Activated CD4-positive, alpha-beta T cell treated with anti-CD3 and anti-CD28 coated beads, Interleukin-2, amount 10 ng/mL, durations not matched to agents 7 days and 5 days (primary cell): ENCODE data around the gene UBE2E2. TPM values are rescaled to one million over a fixed set of nuclear protein-coding genes. Genes with fewer than 3 reads are reported as not detected.

Experiments
- CTCF ChIA-PET: fragments of 350-600 bp; sonication (Branson Sonifier 250); formaldehyde crosslinking; loops from one replicate; lab custom pipeline; 2021; ENCODE audit warnings: antibody characterized with exemption; lab: Charles Lee
- POLR2A ChIA-PET: fragments of 350-600 bp; sonication (Branson Sonifier 250); formaldehyde crosslinking; loops from one replicate; lab custom pipeline; 2021; ENCODE audit warnings: antibody characterized with exemption; lab: Charles Lee
- DNase-seq: peaks from one replicate; pipeline ENCODE4 v3.0.0-alpha.2; 2020
- H3K27ac Mint-ChIP-seq: one replicate; pipeline ENCODE4 v1.8.0; 2021; ENCODE audit warnings: mild to moderate bottlenecking, moderate library complexity, mixed read lengths
- H3K27me3 Mint-ChIP-seq: one replicate; pipeline ENCODE4 v1.8.0; 2021; ENCODE audit warnings: mixed read lengths
- H3K36me3 Mint-ChIP-seq: one replicate; pipeline ENCODE4 v1.8.0; 2021; ENCODE audit warnings: low read depth, mixed read lengths
- H3K4me1 Mint-ChIP-seq: one replicate; pipeline ENCODE4 v1.8.0; 2021; ENCODE audit warnings: mixed read lengths
- H3K4me3 Mint-ChIP-seq: one replicate; pipeline ENCODE4 v1.8.0; 2021; ENCODE audit warnings: mild to moderate bottlenecking, moderate library complexity, mixed read lengths
- H3K9me3 Mint-ChIP-seq: one replicate; pipeline ENCODE4 v1.8.0; 2021; ENCODE audit warnings: mixed read lengths
- total RNA-seq, 2 experiments: library from RNA; stranded (reverse); gene quantifications; one replicate each; pipeline ENCODE4 v1.2.3, GENCODE V29; 2021

UBE2E2 gene
- total RNA-seq, 2 experiments from 2014 or later: 1.7 to 4.7 TPM

GRCh38 chr3:23202203-23202920, 765 bp upstream of the UBE2E2 start:
- Mint-ChIP-seq H3K4me3 (peak overlapping the region; percentile 70), H3K36me3 (no peaks in the 10 kb centered on the region), H3K4me1 (peaks cover 11% of the 10 kb centered on the region), H3K9me3 (no peaks in the 10 kb centered on the region), H3K27me3 (peaks cover 32% of the 10 kb centered on the region), H3K27ac (peak overlapping the region; percentile 38)
- DNase-seq: peak; percentile 44
- ChIA-PET CTCF (interaction anchor here (0.6 kb wide), 1 partner anchor 19 kb away, joined by 3 read pairs; no protein-coding TSS in a partner anchor), POLR2A (no interaction called here)

- Mint-ChIP-seq H3K4me1 (peaks cover 11% of the 10 kb centered on the region), H3K36me3 (no peaks in the 10 kb centered on the region), H3K27ac (peak overlapping the region; percentile 85), H3K4me3 (peak overlapping the region; percentile 87), H3K9me3 (no peaks in the 10 kb centered on the region), H3K27me3 (peaks cover 30% of the 10 kb centered on the region)
- ChIA-PET POLR2A (no interaction called here), CTCF (no interaction called here)
- peak; percentile 8 for DNase-seq
These were observed 692 bp downstream of the UBE2E2 start for GRCh38 chr3:23203708-23204330.

- Mint-ChIP-seq H3K4me3 (no peak overlapping the region), H3K9me3 (no peaks in the 10 kb centered on the region), H3K4me1 (peaks cover 11% of the 10 kb centered on the region), H3K27me3 (peaks cover 20% of the 10 kb centered on the region), H3K27ac (no peak overlapping the region), H3K36me3 (no peaks in the 10 kb centered on the region)
- no peak for DNase-seq
- POLR2A ChIA-PET: no interaction called here
- CTCF ChIA-PET: no interaction called here
These were observed 3.2 kb downstream of the UBE2E2 start for GRCh38 chr3:23206366-23206765.

- H3K36me3 Mint-ChIP-seq: no peaks in the 10 kb centered on the region
- H3K4me3 Mint-ChIP-seq: no peak overlapping the region
- no peaks in the 10 kb centered on the region for H3K9me3 Mint-ChIP-seq
- ChIA-PET POLR2A (no interaction called here), CTCF (no interaction called here)
- no peak for DNase-seq
- no peak overlapping the region for H3K27ac Mint-ChIP-seq
- peaks cover 6% of the 10 kb centered on the region for H3K27me3 Mint-ChIP-seq
- H3K4me1 Mint-ChIP-seq: peaks cover 5% of the 10 kb centered on the region
These were observed 6.0 kb downstream of the UBE2E2 start for GRCh38 chr3:23209103-23209502.

- ChIA-PET POLR2A (no interaction called here), CTCF (no interaction called here)
- no peaks in the 10 kb centered on the region for H3K9me3 Mint-ChIP-seq
- H3K4me1 Mint-ChIP-seq: peaks cover 1% of the 10 kb centered on the region
- DNase-seq: no peak
- H3K27me3 Mint-ChIP-seq: peaks cover 3% of the 10 kb centered on the region
- no peaks in the 10 kb centered on the region for H3K36me3 Mint-ChIP-seq
- H3K27ac Mint-ChIP-seq: no peak overlapping the region
- no peak overlapping the region for H3K4me3 Mint-ChIP-seq
These were observed 6.8 kb downstream of the UBE2E2 start for GRCh38 chr3:23209747-23210487.

GRCh38 chr3:23213813-23214212, 10.7 kb downstream of the UBE2E2 start:
- Mint-ChIP-seq H3K9me3 (no peaks in the 10 kb centered on the region), H3K36me3 (no peaks in the 10 kb centered on the region), H3K4me1 (no peaks in the 10 kb centered on the region), H3K27ac (no peak overlapping the region), H3K27me3 (no peaks in the 10 kb centered on the region), H3K4me3 (no peak overlapping the region)
- ChIA-PET CTCF (no interaction called here), POLR2A (no interaction called here)
- no peak for DNase-seq

GRCh38 chr3:23217872-23218554, 14.9 kb downstream of the UBE2E2 start:
- no peaks in the 10 kb centered on the region for H3K4me1 Mint-ChIP-seq
- CTCF ChIA-PET: no interaction called here
- no peak for DNase-seq
- no peaks in the 10 kb centered on the region for H3K27me3 Mint-ChIP-seq
- H3K27ac Mint-ChIP-seq: no peak overlapping the region
- POLR2A ChIA-PET: no interaction called here
- H3K9me3 Mint-ChIP-seq: no peaks in the 10 kb centered on the region
- H3K4me3 Mint-ChIP-seq: no peak overlapping the region
- H3K36me3 Mint-ChIP-seq: no peaks in the 10 kb centered on the region

GRCh38 chr3:23219117-23219516, 16.0 kb downstream of the UBE2E2 start:
- CTCF ChIA-PET: interaction anchor here (0.6 kb wide), 1 partner anchor 134 kb away, joined by 4 read pairs; no protein-coding TSS in a partner anchor
- Mint-ChIP-seq H3K4me1 (no peaks in the 10 kb centered on the region), H3K4me3 (no peak overlapping the region)

GRCh38 chr3:23219552-23219951, 16.4 kb downstream of the UBE2E2 start:
- H3K27me3 Mint-ChIP-seq: no peaks in the 10 kb centered on the region
- POLR2A ChIA-PET: no interaction called here

More at GRCh38 chr3:23219117-23219516, 16.0 kb downstream of the UBE2E2 start:
- H3K27me3 Mint-ChIP-seq: no peaks in the 10 kb centered on the region
- POLR2A ChIA-PET: no interaction called here
- no peak overlapping the region for H3K27ac Mint-ChIP-seq
- no peak for DNase-seq
- peaks cover 5% of the 10 kb centered on the region for H3K9me3 Mint-ChIP-seq
- no peaks in the 10 kb centered on the region for H3K36me3 Mint-ChIP-seq

GRCh38 chr3:23221136-23221535, 18.0 kb downstream of the UBE2E2 start:
- Mint-ChIP-seq H3K27ac (no peak overlapping the region), H3K9me3 (peaks cover 5% of the 10 kb centered on the region), H3K36me3 (no peaks in the 10 kb centered on the region), H3K4me3 (no peak overlapping the region), H3K4me1 (no peaks in the 10 kb centered on the region), H3K27me3 (no peaks in the 10 kb centered on the region)
- ChIA-PET POLR2A (no interaction called here), CTCF (interaction anchor here (0.6 kb wide), 1 partner anchor 19 kb away, joined by 3 read pairs; no protein-coding TSS in a partner anchor)
- no peak for DNase-seq

More at GRCh38 chr3:23219552-23219951, 16.4 kb downstream of the UBE2E2 start:
- peaks cover 5% of the 10 kb centered on the region for H3K9me3 Mint-ChIP-seq
- H3K27ac Mint-ChIP-seq: no peak overlapping the region
- H3K4me1 Mint-ChIP-seq: no peaks in the 10 kb centered on the region
- CTCF ChIA-PET: interaction anchor here (0.6 kb wide), 1 partner anchor 134 kb away, joined by 4 read pairs; no protein-coding TSS in a partner anchor
- no peaks in the 10 kb centered on the region for H3K36me3 Mint-ChIP-seq
- DNase-seq: no peak
- H3K4me3 Mint-ChIP-seq: no peak overlapping the region

GRCh38 chr3:23232016-23232415, 28.9 kb downstream of the UBE2E2 start:
- ChIA-PET POLR2A (no interaction called here), CTCF (no interaction called here)
- H3K27ac Mint-ChIP-seq: no peak overlapping the region

GRCh38 chr3:23232854-23233253, 29.7 kb downstream of the UBE2E2 start:
- Mint-ChIP-seq H3K9me3 (no peaks in the 10 kb centered on the region), H3K27ac (no peak overlapping the region), H3K27me3 (no peaks in the 10 kb centered on the region), H3K4me3 (no peak overlapping the region), H3K36me3 (peaks cover 2% of the 10 kb centered on the region), H3K4me1 (no peaks in the 10 kb centered on the region)
- ChIA-PET POLR2A (no interaction called here), CTCF (no interaction called here)
- no peak for DNase-seq

More at GRCh38 chr3:23232016-23232415, 28.9 kb downstream of the UBE2E2 start:
- DNase-seq: no peak
- peaks cover 2% of the 10 kb centered on the region for H3K36me3 Mint-ChIP-seq
- no peak overlapping the region for H3K4me3 Mint-ChIP-seq
- H3K4me1 Mint-ChIP-seq: no peaks in the 10 kb centered on the region
- no peaks in the 10 kb centered on the region for H3K9me3 Mint-ChIP-seq
- H3K27me3 Mint-ChIP-seq: no peaks in the 10 kb centered on the region
